K562 (cell line): Measurements from ENCODE around the gene CBX3.

Experiments used
- GATAD2B ChIP-seq: fragments of 450-650 bp; IDR thresholded peaks from 2 replicates; pipeline ENCODE4 v1.6.1; 2017; ENCODE audit warnings: mild to moderate bottlenecking, borderline replicate concordance
- IRF2 ChIP-seq: sonication (generic); formaldehyde crosslinking; IDR thresholded peaks from 2 replicates; pipeline ENCODE4 v1.8.1; 2022; ENCODE audit warnings: mild to moderate bottlenecking, missing genetic modification reagents
- JUNB ChIP-seq: fragments of 450-650 bp; formaldehyde crosslinking; conservative IDR thresholded peaks from 2 replicates; pipeline ENCODE4 v1.4.0; 2020; ENCODE audit warnings: mild to moderate bottlenecking
- NRF1 ChIP-seq, 2 experiments: fragments of 450-650 bp; IDR thresholded peaks in 1 of 2; conservative IDR thresholded peaks in 1 of 2; 2 replicates each; pipeline ENCODE4 v1.6.1; 2014; ENCODE audit warnings: mild to moderate bottlenecking in 2 of 2
- POLR2A ChIP-seq: fragments of 450-650 bp; conservative IDR thresholded peaks from 2 replicates; pipeline ENCODE4 v1.6.1; 2016
- PRPF4 ChIP-seq: fragments of 200-400 bp; formaldehyde crosslinking; IDR thresholded peaks from one replicate; pipeline ENCODE4 v1.6.1; 2017; ENCODE audit warnings: low read length, low read depth, mild to moderate bottlenecking; ENCODE audit not compliant: insufficient read depth, poor library complexity, severe bottlenecking
- RHOXF2B ChIP-seq: fragments of 250-450 bp; sonication (Bioruptor Pico); conservative IDR thresholded peaks from 2 replicates; pipeline ENCODE4 v1.5.1; 2021
- ZNF121 ChIP-seq: sonication (generic); formaldehyde crosslinking; conservative IDR thresholded peaks from 2 replicates; pipeline ENCODE4 v1.8.0; 2022; ENCODE audit warnings: missing genetic modification reagents
- ZNF239 ChIP-seq: fragments of 250-450 bp; sonication (Bioruptor Pico); IDR thresholded peaks from 2 replicates; pipeline ENCODE4 v1.4.0; 2020; ENCODE audit warnings: mild to moderate bottlenecking
- ZNF384 ChIP-seq: IDR thresholded peaks from 2 replicates; pipeline ENCODE4 v1.6.1; 2012; ENCODE audit warnings: low read depth, low read length, improper control_type of control experiment
- TF ChIP-seq, protein P1 (sequence below): fragments of 450-650 bp; IDR thresholded peaks from 2 replicates; pipeline ENCODE4 v1.6.1; 2018; ENCODE audit not compliant: partially characterized antibody
- TF ChIP-seq, protein P2 (sequence below), 3 experiments: IDR thresholded peaks in 2 of 3; conservative IDR thresholded peaks in 1 of 3; 2 replicates each; pipeline ENCODE4 v1.5.1; 2011 to 2012; ENCODE audit warnings: low read length in 3 of 3, mild to moderate bottlenecking in 3 of 3, control low read depth in 2 of 3, improper control_type of control experiment in 1 of 3, inconsistent platforms in 1 of 3, low read depth in 1 of 3, mixed read lengths in 1 of 3, moderate library complexity in 1 of 3; ENCODE audit not compliant: insufficient read depth in 2 of 3

DNA sequence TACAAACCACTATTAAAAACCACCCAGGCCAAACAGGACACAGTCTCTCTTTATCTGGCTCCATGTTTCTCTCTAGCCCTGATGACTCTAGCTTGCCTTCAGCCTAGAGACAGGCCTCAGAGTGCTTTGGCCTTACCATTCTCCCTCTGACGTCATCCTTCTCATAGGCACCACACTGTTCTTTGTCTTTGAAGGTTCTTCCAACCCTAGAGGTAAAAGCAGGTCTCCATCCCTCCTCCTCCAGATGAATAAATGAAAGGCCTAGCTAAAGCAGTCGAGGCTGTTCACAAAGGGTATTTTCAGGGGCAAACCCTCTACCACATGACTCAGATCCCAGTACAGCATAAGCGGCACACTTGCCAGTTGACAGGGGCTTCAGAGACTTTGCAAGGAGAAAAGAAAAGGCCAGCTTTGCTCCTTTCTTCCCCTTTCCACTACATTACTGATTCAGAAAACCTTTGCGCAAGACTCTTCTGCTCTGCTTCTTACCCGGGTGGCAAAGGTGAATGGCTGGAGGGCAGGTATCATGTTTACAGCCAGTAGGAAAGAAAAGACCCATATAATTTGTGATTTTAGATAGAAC, 34.8 kb upstream of the CBX3 start:
- no peak for TF ChIP-seq PRPF4
- no peak for TF ChIP-seq IRF2 (CRISPR knock-in tag)
- no peak for TF ChIP-seq POLR2A
- TF ChIP-seq, protein P1, sequence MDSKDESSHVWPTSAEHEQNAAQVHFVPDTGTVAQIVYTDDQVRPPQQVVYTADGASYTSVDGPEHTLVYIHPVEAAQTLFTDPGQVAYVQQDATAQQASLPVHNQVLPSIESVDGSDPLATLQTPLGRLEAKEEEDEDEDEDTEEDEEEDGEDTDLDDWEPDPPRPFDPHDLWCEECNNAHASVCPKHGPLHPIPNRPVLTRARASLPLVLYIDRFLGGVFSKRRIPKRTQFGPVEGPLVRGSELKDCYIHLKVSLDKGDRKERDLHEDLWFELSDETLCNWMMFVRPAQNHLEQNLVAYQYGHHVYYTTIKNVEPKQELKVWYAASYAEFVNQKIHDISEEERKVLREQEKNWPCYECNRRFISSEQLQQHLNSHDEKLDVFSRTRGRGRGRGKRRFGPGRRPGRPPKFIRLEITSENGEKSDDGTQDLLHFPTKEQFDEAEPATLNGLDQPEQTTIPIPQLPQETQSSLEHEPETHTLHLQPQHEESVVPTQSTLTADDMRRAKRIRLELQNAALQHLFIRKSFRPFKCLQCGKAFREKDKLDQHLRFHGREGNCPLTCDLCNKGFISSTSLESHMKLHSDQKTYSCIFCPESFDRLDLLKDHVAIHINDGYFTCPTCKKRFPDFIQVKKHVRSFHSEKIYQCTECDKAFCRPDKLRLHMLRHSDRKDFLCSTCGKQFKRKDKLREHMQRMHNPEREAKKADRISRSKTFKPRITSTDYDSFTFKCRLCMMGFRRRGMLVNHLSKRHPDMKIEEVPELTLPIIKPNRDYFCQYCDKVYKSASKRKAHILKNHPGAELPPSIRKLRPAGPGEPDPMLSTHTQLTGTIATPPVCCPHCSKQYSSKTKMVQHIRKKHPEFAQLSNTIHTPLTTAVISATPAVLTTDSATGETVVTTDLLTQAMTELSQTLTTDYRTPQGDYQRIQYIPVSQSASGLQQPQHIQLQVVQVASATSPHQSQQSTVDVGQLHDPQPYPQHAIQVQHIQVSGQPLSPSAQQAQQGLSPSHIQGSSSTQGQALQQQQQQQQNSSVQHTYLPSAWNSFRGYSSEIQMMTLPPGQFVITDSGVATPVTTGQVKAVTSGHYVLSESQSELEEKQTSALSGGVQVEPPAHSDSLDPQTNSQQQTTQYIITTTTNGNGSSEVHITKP, result no peak
- TF ChIP-seq NRF1 (conservative IDR thresholded peaks at IDR 0.05 in 1 of 2, IDR thresholded peaks at IDR 0.05 in 1 of 2), result no peak
- TF ChIP-seq JUNB, result no peak
- TF ChIP-seq ZNF239, result no peak
- no peak for TF ChIP-seq ZNF121 (CRISPR knock-in tag)
- TF ChIP-seq ZNF384, result no peak
- no peak for TF ChIP-seq GATAD2B
- TF ChIP-seq, protein P2, sequence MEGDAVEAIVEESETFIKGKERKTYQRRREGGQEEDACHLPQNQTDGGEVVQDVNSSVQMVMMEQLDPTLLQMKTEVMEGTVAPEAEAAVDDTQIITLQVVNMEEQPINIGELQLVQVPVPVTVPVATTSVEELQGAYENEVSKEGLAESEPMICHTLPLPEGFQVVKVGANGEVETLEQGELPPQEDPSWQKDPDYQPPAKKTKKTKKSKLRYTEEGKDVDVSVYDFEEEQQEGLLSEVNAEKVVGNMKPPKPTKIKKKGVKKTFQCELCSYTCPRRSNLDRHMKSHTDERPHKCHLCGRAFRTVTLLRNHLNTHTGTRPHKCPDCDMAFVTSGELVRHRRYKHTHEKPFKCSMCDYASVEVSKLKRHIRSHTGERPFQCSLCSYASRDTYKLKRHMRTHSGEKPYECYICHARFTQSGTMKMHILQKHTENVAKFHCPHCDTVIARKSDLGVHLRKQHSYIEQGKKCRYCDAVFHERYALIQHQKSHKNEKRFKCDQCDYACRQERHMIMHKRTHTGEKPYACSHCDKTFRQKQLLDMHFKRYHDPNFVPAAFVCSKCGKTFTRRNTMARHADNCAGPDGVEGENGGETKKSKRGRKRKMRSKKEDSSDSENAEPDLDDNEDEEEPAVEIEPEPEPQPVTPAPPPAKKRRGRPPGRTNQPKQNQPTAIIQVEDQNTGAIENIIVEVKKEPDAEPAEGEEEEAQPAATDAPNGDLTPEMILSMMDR (IDR thresholded peaks at IDR 0.05 in 2 of 3, conservative IDR thresholded peaks at IDR 0.05 in 1 of 3; ENCODE audit: insufficient read depth in 2 of 3, low read depth in 1 of 3, low read length in 3 of 3), result no peak
- TF ChIP-seq RHOXF2B (CRISPR knock-in tag), result no peak
